ENCODE results near the gene CARD11.
"Not testable (repeated sequence)": the region's sequence is repeated elsewhere in the genome, so short reads cannot be mapped to it uniquely, and the experiment has no call there.

CARD11 gene

GRCh38 chr7:2962865-2963264, 80.8 kb downstream of the CARD11 start:
- DNase-seq (ENCODE audit: low read depth) = no peak

- DNase-seq (ENCODE audit: low read depth) = no peak
Observed at GRCh38 chr7:2959828-2960599, 83.7 kb downstream of the CARD11 start.

GRCh38 chr7:2959103-2959680, 84.5 kb downstream of the CARD11 start:
- DNase-seq (ENCODE audit: low read depth) = no peak

- no peak for DNase-seq (ENCODE audit: low read depth)
Observed at GRCh38 chr7:2958416-2959102, 85.1 kb downstream of the CARD11 start.

- DNase-seq (ENCODE audit: low read depth) = not testable (repeated sequence)
Observed at GRCh38 chr7:2957369-2957727, 86.3 kb downstream of the CARD11 start.

- no peak for DNase-seq (ENCODE audit: low read depth)
Observed at GRCh38 chr7:2956526-2957368, 86.9 kb downstream of the CARD11 start.

GRCh38 chr7:2956076-2956475, 87.6 kb downstream of the CARD11 start:
- no peak for DNase-seq (ENCODE audit: low read depth)

GRCh38 chr7:2955269-2955668, 88.4 kb downstream of the CARD11 start:
- DNase-seq (ENCODE audit: low read depth) = no peak

GRCh38 chr7:2954433-2954853, 89.2 kb downstream of the CARD11 start:
- no peak for DNase-seq (ENCODE audit: low read depth)

GRCh38 chr7:2953588-2954407, 89.9 kb downstream of the CARD11 start:
- DNase-seq (ENCODE audit: low read depth) = no peak

GRCh38 chr7:2953099-2953498, 90.6 kb downstream of the CARD11 start:
- no peak for DNase-seq (ENCODE audit: low read depth)

- no peak for DNase-seq (ENCODE audit: low read depth)
Observed at GRCh38 chr7:2952316-2952715, 91.4 kb downstream of the CARD11 start.

GRCh38 chr7:2950578-2950977, 93.1 kb downstream of the CARD11 start:
- DNase-seq (ENCODE audit: low read depth) = no peak

- no peak for DNase-seq (ENCODE audit: low read depth)
Observed at GRCh38 chr7:2948749-2949148, 94.9 kb downstream of the CARD11 start.

- DNase-seq (ENCODE audit: low read depth) = no peak
Observed at GRCh38 chr7:2947058-2947780, 96.4 kb downstream of the CARD11 start.

- DNase-seq (ENCODE audit: low read depth) = no peak
Observed at GRCh38 chr7:2945171-2945570, 98.5 kb downstream of the CARD11 start.

- DNase-seq (ENCODE audit: low read depth) = no peak
Observed at GRCh38 chr7:2944739-2945138, 98.9 kb downstream of the CARD11 start.

GRCh38 chr7:2943851-2944601, 99.6 kb downstream of the CARD11 start:
- no peak for DNase-seq (ENCODE audit: low read depth)

- DNase-seq (ENCODE audit: low read depth) = no peak
Observed at GRCh38 chr7:2941216-2941859, 102.3 kb downstream of the CARD11 start.

GRCh38 chr7:2940466-2940865, 103.2 kb downstream of the CARD11 start:
- DNase-seq (ENCODE audit: low read depth) = no peak
